ENCODE measurements around the gene HHAT.

The HHAT gene

GRCh38 chr1:210446479-210446878, 117.8 kb downstream of the HHAT start:
- peak; percentile 95 for DNase-seq

- no peak for DNase-seq
These were observed 118.9 kb downstream of the HHAT start for GRCh38 chr1:210447456-210448057.

GRCh38 chr1:210448297-210448892, 119.7 kb downstream of the HHAT start:
- peak; percentile 56 for DNase-seq

- no peak for DNase-seq
These were observed 127.3 kb downstream of the HHAT start for GRCh38 chr1:210455840-210456603.

GRCh38 chr1:210456731-210457255, 128.1 kb downstream of the HHAT start:
- DNase-seq, result no peak

GRCh38 chr1:210457568-210457967, 128.9 kb downstream of the HHAT start:
- DNase-seq, result no peak

- DNase-seq, result peak; percentile 84
These were observed 135.9 kb downstream of the HHAT start for GRCh38 chr1:210464519-210465039.

GRCh38 chr1:210465150-210465549, 136.4 kb downstream of the HHAT start:
- DNase-seq, result no peak

GRCh38 chr1:210467440-210468043, 138.8 kb downstream of the HHAT start:
- no peak for DNase-seq

- DNase-seq, result no peak
These were observed 140.7 kb downstream of the HHAT start for GRCh38 chr1:210469441-210469840.

GRCh38 chr1:210475321-210475720, 146.6 kb downstream of the HHAT start:
- no peak for DNase-seq

GRCh38 chr1:210475806-210476205, 147.1 kb downstream of the HHAT start:
- no peak for DNase-seq

- DNase-seq, result no peak
These were observed 148.0 kb downstream of the HHAT start for GRCh38 chr1:210476730-210477129.

- DNase-seq, result no peak
These were observed 148.7 kb downstream of the HHAT start for GRCh38 chr1:210477328-210477924.

GRCh38 chr1:210478820-210479219, 150.1 kb downstream of the HHAT start:
- DNase-seq, result no peak

- DNase-seq, result no peak
These were observed 153.8 kb downstream of the HHAT start for GRCh38 chr1:210482491-210482890.

- no peak for DNase-seq
These were observed 154.4 kb downstream of the HHAT start for GRCh38 chr1:210482945-210483617.

- DNase-seq, result no peak
These were observed 155.1 kb downstream of the HHAT start for GRCh38 chr1:210483821-210484220.

GRCh38 chr1:210487021-210487420, 158.3 kb downstream of the HHAT start:
- DNase-seq, result no peak

- DNase-seq, result no peak
These were observed 160.8 kb downstream of the HHAT start for GRCh38 chr1:210489491-210489890.

GRCh38 chr1:210490781-210491180, 162.1 kb downstream of the HHAT start:
- DNase-seq, result no peak

GRCh38 chr1:210496063-210496462, 167.4 kb downstream of the HHAT start:
- DNase-seq, result no peak
